ENCODE data around the gene INSC.

Gene INSC

DNA sequence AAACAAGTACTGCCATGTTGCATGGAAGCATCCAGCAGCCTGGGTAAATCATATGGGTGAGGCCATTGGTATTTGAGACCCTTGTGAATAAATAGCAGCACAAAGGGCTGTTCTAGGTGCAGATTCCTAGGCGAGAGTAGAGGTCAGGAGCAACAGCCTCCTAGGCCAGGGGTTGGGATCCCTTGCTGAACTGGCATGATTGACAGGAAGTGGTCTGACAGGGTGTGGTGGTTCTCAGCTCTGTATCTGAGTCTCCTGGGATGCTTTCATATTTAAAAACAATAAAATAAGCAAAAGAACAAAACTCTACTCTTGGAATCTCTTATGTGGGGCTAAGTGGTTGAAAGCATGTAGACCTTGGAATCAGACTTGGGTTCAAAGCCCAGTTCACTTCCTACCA lies 35.8 kb downstream of the INSC start:
- peaks cover 27% of the 10 kb centered on the region for H3K4me1 ChIP-seq (ENCODE audit: control insufficient read depth, insufficient read depth, low read length)
- H3K4me3 ChIP-seq (ENCODE audit: low read length): no peak overlapping the region
- peaks cover 8% of the 10 kb centered on the region for H3K36me3 ChIP-seq (ENCODE audit: insufficient read depth, low read length)
- H3K4me2 ChIP-seq (ENCODE audit: low read length): no peak overlapping the region
- no peaks in the 10 kb centered on the region for H3K27me3 ChIP-seq (ENCODE audit: control insufficient read depth, insufficient read depth, low read length)
- H3K9me3 ChIP-seq (replicated peaks; ENCODE audit: low read length): no peaks in the 10 kb centered on the region
- H3K9ac ChIP-seq (ENCODE audit: low read depth, low read length): no peak overlapping the region

GRCh38 chr11:15153231-15153630 lies 38.5 kb downstream of the INSC start:
- H3K4me3 ChIP-seq (ENCODE audit: low read length): no peak overlapping the region
- H3K27me3 ChIP-seq (ENCODE audit: control insufficient read depth, insufficient read depth, low read length): no peaks in the 10 kb centered on the region
- H3K36me3 ChIP-seq (ENCODE audit: insufficient read depth, low read length): peaks cover 5% of the 10 kb centered on the region
- H3K4me1 ChIP-seq (ENCODE audit: control insufficient read depth, insufficient read depth, low read length): peaks cover 17% of the 10 kb centered on the region
- H3K9ac ChIP-seq (ENCODE audit: low read depth, low read length): no peak overlapping the region
- no peak overlapping the region for H3K4me2 ChIP-seq (ENCODE audit: low read length)
- H3K9me3 ChIP-seq (replicated peaks; ENCODE audit: low read length): no peaks in the 10 kb centered on the region

GRCh38 chr11:15157181-15157580 lies 42.5 kb downstream of the INSC start:
- Histone ChIP-seq H3K36me3 (ENCODE audit: insufficient read depth, low read length) (peaks cover 2% of the 10 kb centered on the region), H3K27me3 (ENCODE audit: control insufficient read depth, insufficient read depth, low read length) (no peaks in the 10 kb centered on the region), H3K9me3 (replicated peaks; ENCODE audit: low read length) (no peaks in the 10 kb centered on the region), H3K4me1 (ENCODE audit: control insufficient read depth, insufficient read depth, low read length) (peaks cover 23% of the 10 kb centered on the region), H3K4me3 (ENCODE audit: low read length) (no peak overlapping the region), H3K9ac (ENCODE audit: low read depth, low read length) (peak overlapping the region; percentile 12), H3K4me2 (ENCODE audit: low read length) (peak overlapping the region; percentile 42)

GRCh38 chr11:15157606-15158137 lies 42.9 kb downstream of the INSC start:
- H3K36me3 ChIP-seq (ENCODE audit: insufficient read depth, low read length): peaks cover 2% of the 10 kb centered on the region
- peak overlapping the region; percentile 12 for H3K9ac ChIP-seq (ENCODE audit: low read depth, low read length)
- no peaks in the 10 kb centered on the region for H3K9me3 ChIP-seq (replicated peaks; ENCODE audit: low read length)
- H3K4me2 ChIP-seq (ENCODE audit: low read length): peak overlapping the region; percentile 42
- H3K27me3 ChIP-seq (ENCODE audit: control insufficient read depth, insufficient read depth, low read length): no peaks in the 10 kb centered on the region
- no peak overlapping the region for H3K4me3 ChIP-seq (ENCODE audit: low read length)
- H3K4me1 ChIP-seq (ENCODE audit: control insufficient read depth, insufficient read depth, low read length): peaks cover 23% of the 10 kb centered on the region

DNA sequence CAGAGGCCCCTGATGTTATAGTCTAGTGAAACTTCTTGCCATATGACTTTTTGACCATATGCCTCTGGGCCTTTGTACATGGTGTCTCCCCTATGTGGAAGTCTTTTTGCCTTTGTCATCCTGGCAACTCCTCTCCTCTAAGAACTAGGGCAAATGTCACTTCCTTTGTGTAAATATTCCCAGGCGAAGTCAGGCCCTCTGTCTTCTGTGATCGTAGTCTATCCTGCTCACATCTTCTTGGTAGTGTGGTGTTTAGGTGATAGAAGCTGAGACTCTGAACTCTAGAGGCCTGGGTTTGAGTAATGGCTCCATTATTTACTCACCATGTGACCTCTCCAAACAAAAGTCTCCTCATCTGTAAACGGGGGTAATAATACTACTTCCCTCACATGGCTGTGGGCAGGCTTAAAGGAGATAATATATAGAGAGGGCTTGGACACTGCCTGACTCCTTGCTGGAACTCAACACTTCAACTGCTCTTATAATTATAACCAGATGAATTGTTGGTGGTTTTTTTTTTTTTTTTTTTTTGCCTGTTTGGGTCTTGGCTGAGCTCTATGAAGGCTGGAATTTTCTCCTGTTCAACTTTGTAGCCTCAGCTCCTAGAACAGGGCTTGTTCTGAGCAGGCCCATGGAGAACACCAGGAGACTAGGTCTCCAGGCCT lies 43.8 kb downstream of the INSC start:
- H3K27me3 ChIP-seq (ENCODE audit: control insufficient read depth, insufficient read depth, low read length): no peaks in the 10 kb centered on the region
- no peaks in the 10 kb centered on the region for H3K36me3 ChIP-seq (ENCODE audit: insufficient read depth, low read length)
- no peak overlapping the region for H3K4me3 ChIP-seq (ENCODE audit: low read length)
- no peaks in the 10 kb centered on the region for H3K9me3 ChIP-seq (replicated peaks; ENCODE audit: low read length)
- peak overlapping the region; percentile 13 for H3K4me2 ChIP-seq (ENCODE audit: low read length)
- peaks cover 23% of the 10 kb centered on the region for H3K4me1 ChIP-seq (ENCODE audit: control insufficient read depth, insufficient read depth, low read length)
- peak overlapping the region; percentile 12 for H3K9ac ChIP-seq (ENCODE audit: low read depth, low read length)

GRCh38 chr11:15159085-15159484 lies 44.4 kb downstream of the INSC start:
- H3K9ac ChIP-seq (ENCODE audit: low read depth, low read length): peak overlapping the region; percentile 3
- no peaks in the 10 kb centered on the region for H3K27me3 ChIP-seq (ENCODE audit: control insufficient read depth, insufficient read depth, low read length)
- no peaks in the 10 kb centered on the region for H3K9me3 ChIP-seq (replicated peaks; ENCODE audit: low read length)
- H3K4me3 ChIP-seq (ENCODE audit: low read length): no peak overlapping the region
- H3K4me2 ChIP-seq (ENCODE audit: low read length): no peak overlapping the region
- H3K36me3 ChIP-seq (ENCODE audit: insufficient read depth, low read length): no peaks in the 10 kb centered on the region
- peaks cover 23% of the 10 kb centered on the region for H3K4me1 ChIP-seq (ENCODE audit: control insufficient read depth, insufficient read depth, low read length)

- H3K9ac ChIP-seq (ENCODE audit: low read depth, low read length): no peak overlapping the region
- no peak overlapping the region for H3K4me3 ChIP-seq (ENCODE audit: low read length)
- no peaks in the 10 kb centered on the region for H3K27me3 ChIP-seq (ENCODE audit: control insufficient read depth, insufficient read depth, low read length)
- H3K36me3 ChIP-seq (ENCODE audit: insufficient read depth, low read length): no peaks in the 10 kb centered on the region
- H3K9me3 ChIP-seq (replicated peaks; ENCODE audit: low read length): no peaks in the 10 kb centered on the region
- no peak overlapping the region for H3K4me2 ChIP-seq (ENCODE audit: low read length)
- peaks cover 23% of the 10 kb centered on the region for H3K4me1 ChIP-seq (ENCODE audit: control insufficient read depth, insufficient read depth, low read length)
Measured at GRCh38 chr11:15161790-15162189, 47.1 kb downstream of the INSC start.

GRCh38 chr11:15163136-15163535 lies 48.4 kb downstream of the INSC start:
- no peaks in the 10 kb centered on the region for H3K36me3 ChIP-seq (ENCODE audit: insufficient read depth, low read length)
- no peaks in the 10 kb centered on the region for H3K27me3 ChIP-seq (ENCODE audit: control insufficient read depth, insufficient read depth, low read length)
- peaks cover 9% of the 10 kb centered on the region for H3K4me1 ChIP-seq (ENCODE audit: control insufficient read depth, insufficient read depth, low read length)
- no peak overlapping the region for H3K9ac ChIP-seq (ENCODE audit: low read depth, low read length)
- no peak overlapping the region for H3K4me3 ChIP-seq (ENCODE audit: low read length)
- H3K9me3 ChIP-seq (replicated peaks; ENCODE audit: low read length): no peaks in the 10 kb centered on the region
- H3K4me2 ChIP-seq (ENCODE audit: low read length): no peak overlapping the region

GRCh38 chr11:15166204-15166603 lies 51.5 kb downstream of the INSC start:
- H3K9me3 ChIP-seq (replicated peaks; ENCODE audit: low read length): no peaks in the 10 kb centered on the region
- no peaks in the 10 kb centered on the region for H3K36me3 ChIP-seq (ENCODE audit: insufficient read depth, low read length)
- H3K4me2 ChIP-seq (ENCODE audit: low read length): no peak overlapping the region
- H3K4me3 ChIP-seq (ENCODE audit: low read length): no peak overlapping the region
- no peak overlapping the region for H3K9ac ChIP-seq (ENCODE audit: low read depth, low read length)
- H3K4me1 ChIP-seq (ENCODE audit: control insufficient read depth, insufficient read depth, low read length): peaks cover 10% of the 10 kb centered on the region
- H3K27me3 ChIP-seq (ENCODE audit: control insufficient read depth, insufficient read depth, low read length): no peaks in the 10 kb centered on the region

DNA sequence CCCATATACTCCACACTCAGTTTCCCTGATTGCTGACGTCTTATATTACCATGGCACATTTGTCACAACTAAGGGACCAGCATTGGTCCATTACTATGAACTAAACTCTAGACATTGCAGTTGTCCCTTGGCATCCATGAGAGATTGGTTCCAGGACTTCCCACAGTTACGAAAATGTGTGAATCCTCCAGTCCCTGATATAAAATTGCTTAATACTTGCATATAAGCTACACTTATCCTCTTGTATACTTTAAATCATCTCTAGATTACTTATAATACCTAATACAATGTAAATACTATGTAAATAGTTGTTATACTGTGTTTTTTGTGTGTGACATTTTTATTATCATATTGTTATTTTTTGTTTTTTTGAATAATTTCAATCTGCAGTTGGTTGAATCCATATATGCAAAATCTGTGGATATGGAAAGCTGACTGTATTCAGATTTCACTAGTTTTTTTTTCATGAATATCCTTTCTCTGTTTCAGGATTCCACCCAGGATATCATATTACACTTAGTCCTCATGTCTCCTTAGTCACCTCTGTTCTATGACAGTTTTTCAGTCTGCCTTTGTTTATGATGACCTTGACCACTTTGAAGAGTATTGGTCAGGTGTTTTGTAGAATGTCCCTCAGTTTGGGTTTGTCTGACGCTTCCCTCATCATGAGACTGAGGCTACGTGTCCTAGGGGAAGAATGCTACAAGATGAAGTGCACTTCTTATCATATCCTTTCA lies 55.3 kb downstream of the INSC start:
- Histone ChIP-seq H3K4me3 (ENCODE audit: low read length) (no peak overlapping the region), H3K4me2 (ENCODE audit: low read length) (no peak overlapping the region), H3K36me3 (ENCODE audit: insufficient read depth, low read length) (no peaks in the 10 kb centered on the region), H3K9me3 (replicated peaks; ENCODE audit: low read length) (no peaks in the 10 kb centered on the region), H3K9ac (ENCODE audit: low read depth, low read length) (no peak overlapping the region), H3K4me1 (ENCODE audit: control insufficient read depth, insufficient read depth, low read length) (peaks cover 10% of the 10 kb centered on the region), H3K27me3 (ENCODE audit: control insufficient read depth, insufficient read depth, low read length) (no peaks in the 10 kb centered on the region)

GRCh38 chr11:15170698-15171097 lies 56.0 kb downstream of the INSC start:
- Histone ChIP-seq H3K9ac (ENCODE audit: low read depth, low read length) (no peak overlapping the region), H3K36me3 (ENCODE audit: insufficient read depth, low read length) (no peaks in the 10 kb centered on the region), H3K4me2 (ENCODE audit: low read length) (no peak overlapping the region), H3K4me1 (ENCODE audit: control insufficient read depth, insufficient read depth, low read length) (peaks cover 12% of the 10 kb centered on the region), H3K9me3 (replicated peaks; ENCODE audit: low read length) (no peaks in the 10 kb centered on the region), H3K4me3 (ENCODE audit: low read length) (no peak overlapping the region), H3K27me3 (ENCODE audit: control insufficient read depth, insufficient read depth, low read length) (no peaks in the 10 kb centered on the region)

DNA sequence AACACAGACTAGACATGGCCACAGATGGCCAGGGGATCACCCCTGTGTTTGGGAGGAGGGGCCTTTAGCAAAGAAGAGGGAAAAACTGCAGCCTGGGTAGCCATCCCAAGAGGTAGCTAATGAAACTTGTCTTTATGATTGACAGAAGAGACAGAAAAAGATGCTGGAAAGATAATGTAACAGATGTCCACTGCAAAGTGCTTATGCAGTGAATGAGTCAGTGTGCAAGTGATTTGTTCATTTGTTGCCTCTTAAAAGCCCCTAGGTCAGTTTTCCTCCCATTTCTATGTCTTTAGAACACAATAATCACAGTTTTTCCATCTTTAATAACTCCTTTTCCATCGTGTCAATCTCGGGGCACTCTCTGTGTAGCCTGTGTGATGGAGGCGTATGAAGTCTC lies 57.2 kb downstream of the INSC start:
- Histone ChIP-seq H3K27me3 (ENCODE audit: control insufficient read depth, insufficient read depth, low read length) (no peaks in the 10 kb centered on the region), H3K4me3 (ENCODE audit: low read length) (no peak overlapping the region), H3K4me2 (ENCODE audit: low read length) (no peak overlapping the region), H3K36me3 (ENCODE audit: insufficient read depth, low read length) (no peaks in the 10 kb centered on the region), H3K4me1 (ENCODE audit: control insufficient read depth, insufficient read depth, low read length) (peaks cover 17% of the 10 kb centered on the region), H3K9ac (ENCODE audit: low read depth, low read length) (no peak overlapping the region), H3K9me3 (replicated peaks; ENCODE audit: low read length) (no peaks in the 10 kb centered on the region)
